HEK293 (cell line): ENCODE results near the gene LIN9.

Source experiments
- CTCF ChIA-PET: fragments of 350-600 bp; formaldehyde crosslinking; extraction: SDS; loops from one replicate; lab custom pipeline; 2021; ENCODE audit warnings: antibody characterized with exemption; lab: Yijun Ruan, JAX
- POLR2A ChIA-PET: fragments of 300-600 bp; formaldehyde crosslinking; extraction: SDS; loops from one replicate; lab custom pipeline; 2020; ENCODE audit warnings: antibody characterized with exemption, inconsistent platforms; lab: Yijun Ruan, JAX
- H3K27ac ChIP-seq: fragments of 200-500 bp; sonication (Bioruptor generic); 2 replicates; pipeline ENCODE4 v1.5.1; 2014; ENCODE audit warnings: low read depth, low read length, control low read depth, inconsistent platforms; ENCODE audit errors: extremely low read depth
- H3K36me3 ChIP-seq, 2 experiments: fragments of 200-500 bp in 1 of 2; sonication (Bioruptor generic) in 1 of 2; 1 replicate in 1 of 2; 2 replicates in 1 of 2; pipeline ENCODE4 v1.5.1; 2014 to 2017; ENCODE audit warnings: inconsistent platforms in 2 of 2, low read length in 2 of 2; ENCODE audit not compliant: control insufficient read depth in 2 of 2, insufficient read depth in 1 of 2
- H3K4me1 ChIP-seq: fragments of 200-500 bp; sonication (Bioruptor generic); 2 replicates; pipeline ENCODE4 v1.5.1; 2014; ENCODE audit warnings: mild to moderate bottlenecking, low read length, inconsistent platforms; ENCODE audit not compliant: control insufficient read depth, insufficient read depth
- H3K4me3 ChIP-seq: 2 replicates; pipeline ENCODE4 v1.5.1; 2011; ENCODE audit warnings: low read depth, mild to moderate bottlenecking, control low read depth, low read length, moderate library complexity
- H3K9me3 ChIP-seq: fragments of 200-500 bp; sonication (Bioruptor generic); 2 replicates; pipeline ENCODE4 v1.5.1; 2014; ENCODE audit warnings: low read depth, low read length, inconsistent platforms; ENCODE audit not compliant: control insufficient read depth, insufficient read depth
- BCL11B ChIP-seq: fragments of 450-650 bp; formaldehyde crosslinking; IDR thresholded peaks from 2 replicates; pipeline ENCODE4 v1.5.1; 2016; ENCODE audit warnings: low read depth, missing biosample characterization, missing genetic modification characterization
- HIC1 ChIP-seq: fragments of 450-650 bp; formaldehyde crosslinking; IDR thresholded peaks from 2 replicates; pipeline ENCODE4 v1.5.1; 2016; ENCODE audit warnings: missing biosample characterization, missing genetic modification characterization
- IKZF3 ChIP-seq: fragments of 450-650 bp; IDR thresholded peaks from 2 replicates; pipeline ENCODE4 v1.5.0; 2018; ENCODE audit warnings: missing biosample characterization, mild to moderate bottlenecking, missing genetic modification characterization, moderate library complexity
- KLF1 ChIP-seq: fragments of 450-650 bp; formaldehyde crosslinking; IDR thresholded peaks from 2 replicates; pipeline ENCODE4 v1.5.1; 2016; ENCODE audit warnings: missing biosample characterization, missing genetic modification characterization
- PRDM10 ChIP-seq: fragments of 450-650 bp; formaldehyde crosslinking; IDR thresholded peaks from 2 replicates; pipeline ENCODE4 v1.5.1; 2016; ENCODE audit warnings: missing biosample characterization, missing genetic modification characterization
- PRDM4 ChIP-seq: fragments of 450-650 bp; formaldehyde crosslinking; IDR thresholded peaks from 2 replicates; pipeline ENCODE4 v1.5.1; 2017; ENCODE audit warnings: missing biosample characterization, missing genetic modification characterization
- PRDM6 ChIP-seq: fragments of 450-650 bp; formaldehyde crosslinking; IDR thresholded peaks from 2 replicates; pipeline ENCODE4 v1.5.1; 2017; ENCODE audit warnings: missing biosample characterization, missing genetic modification characterization
- RBAK ChIP-seq: fragments of 450-650 bp; formaldehyde crosslinking; IDR thresholded peaks from 2 replicates; pipeline ENCODE4 v1.5.1; 2016; ENCODE audit warnings: missing biosample characterization, missing genetic modification characterization
- SCRT1 ChIP-seq: fragments of 450-650 bp; formaldehyde crosslinking; IDR thresholded peaks from 2 replicates; pipeline ENCODE4 v1.5.1; 2016; ENCODE audit warnings: missing biosample characterization, missing genetic modification characterization, borderline replicate concordance
- SP2 ChIP-seq: fragments of 450-650 bp; formaldehyde crosslinking; IDR thresholded peaks from 2 replicates; pipeline ENCODE4 v1.5.1; 2016; ENCODE audit warnings: missing biosample characterization, missing genetic modification characterization
- SP7 ChIP-seq: fragments of 450-650 bp; formaldehyde crosslinking; IDR thresholded peaks from 2 replicates; pipeline ENCODE4 v1.5.1; 2016; ENCODE audit warnings: missing biosample characterization, missing genetic modification characterization
- YY2 ChIP-seq: fragments of 450-650 bp; formaldehyde crosslinking; IDR thresholded peaks from 2 replicates; pipeline ENCODE4 v1.5.1; 2016; ENCODE audit warnings: missing biosample characterization, missing genetic modification characterization
- ZNF157 ChIP-seq: fragments of 450-650 bp; formaldehyde crosslinking; IDR thresholded peaks from 2 replicates; pipeline ENCODE4 v1.5.1; 2016; ENCODE audit warnings: missing biosample characterization, missing genetic modification characterization
- ZNF18 ChIP-seq: fragments of 450-650 bp; formaldehyde crosslinking; IDR thresholded peaks from 2 replicates; pipeline ENCODE4 v1.5.1; 2016; ENCODE audit warnings: missing biosample characterization, missing genetic modification characterization
- ZNF202 ChIP-seq: fragments of 450-650 bp; formaldehyde crosslinking; IDR thresholded peaks from 2 replicates; pipeline ENCODE4 v1.5.1; 2016; ENCODE audit warnings: missing biosample characterization, missing genetic modification characterization, borderline replicate concordance
- ZNF398 ChIP-seq: fragments of 450-650 bp; formaldehyde crosslinking; IDR thresholded peaks from 2 replicates; pipeline ENCODE4 v1.5.1; 2017; ENCODE audit warnings: missing biosample characterization, missing genetic modification characterization
- ZNF530 ChIP-seq: fragments of 450-650 bp; formaldehyde crosslinking; IDR thresholded peaks from 2 replicates; pipeline ENCODE4 v1.5.1; 2016; ENCODE audit warnings: low read depth, missing biosample characterization, missing genetic modification characterization
- ZNF664 ChIP-seq: fragments of 450-650 bp; formaldehyde crosslinking; IDR thresholded peaks from 2 replicates; pipeline ENCODE4 v1.5.1; 2016; ENCODE audit warnings: missing biosample characterization, missing genetic modification characterization
- ZNF76 ChIP-seq: fragments of 450-650 bp; formaldehyde crosslinking; IDR thresholded peaks from 2 replicates; pipeline ENCODE4; 2016; ENCODE audit warnings: low read depth, missing biosample characterization, missing genetic modification characterization, borderline replicate concordance
- ZXDB ChIP-seq: fragments of 450-650 bp; formaldehyde crosslinking; IDR thresholded peaks from 2 replicates; pipeline ENCODE4 v1.5.1; 2016; ENCODE audit warnings: missing biosample characterization, missing genetic modification characterization

LIN9 gene

GRCh38 chr1:226314055-226314454 lies 5.1 kb upstream of the LIN9 start:
- ChIA-PET CTCF (interaction anchor here (0.7 to 1.3 kb wide), 3 partner anchors 13 to 19 kb away, joined by 3 to 4 read pairs (median 4); no protein-coding TSS in a partner anchor), POLR2A (no interaction called here)
- no peak overlapping the region for H3K27ac ChIP-seq
- H3K4me1 ChIP-seq: peaks cover 5% of the 10 kb centered on the region; the same call in 1 of the 2 replicates
- no peaks in the 10 kb centered on the region for H3K36me3 ChIP-seq
- TF ChIP-seq ZNF664 (tag by site-specific recombination) (no peak), ZNF398 (no peak), ZNF18 (tag by site-specific recombination) (0 out of 2 replicates have a peak, but pooled peaks have one; percentile 46), YY2 (tag by site-specific recombination) (no peak)
- no peak overlapping the region for H3K4me3 ChIP-seq
- H3K9me3 ChIP-seq: no peaks in the 10 kb centered on the region

- CTCF ChIA-PET: interaction anchor here (4.0 kb wide), 1 partner anchor 21 kb away, joined by 32 read pairs; no protein-coding TSS in a partner anchor
- H3K9me3 ChIP-seq: no peaks in the 10 kb centered on the region
- H3K4me1 ChIP-seq: peaks cover 8% of the 10 kb centered on the region; the same call in 1 of the 2 replicates
- no peak overlapping the region for H3K27ac ChIP-seq
- no peaks in the 10 kb centered on the region for H3K36me3 ChIP-seq
- POLR2A ChIA-PET: interaction anchor here (0.7 kb wide), 1 partner anchor 391 kb away, joined by 4 read pairs; no protein-coding TSS in a partner anchor
- H3K4me3 ChIP-seq: no peak overlapping the region
- TF ChIP-seq BCL11B (tag by site-specific recombination): peak; percentile 9; the same call in 1 of the 2 replicates
- 0 out of 2 replicates have a peak, but pooled peaks have one; percentile 24 for TF ChIP-seq ZXDB (tag by site-specific recombination)
- 0 out of 2 replicates have a peak, but pooled peaks have one; percentile 20 for TF ChIP-seq HIC1
- no peak for TF ChIP-seq RBAK (tag by site-specific recombination)
- no peak for TF ChIP-seq KLF1 (tag by site-specific recombination)
- TF ChIP-seq ZNF202 (tag by site-specific recombination): no peak
- peak; percentile 23; the same call in 1 of the 2 replicates for TF ChIP-seq SP7
- no peak for TF ChIP-seq IKZF3 (tag by site-specific recombination)
- TF ChIP-seq SCRT1: peak; percentile 52; the same call in 1 of the 2 replicates
- no peak for TF ChIP-seq ZNF76
- 0 out of 2 replicates have a peak, but pooled peaks have one; percentile 16 for TF ChIP-seq PRDM10
- TF ChIP-seq PRDM6 (tag by site-specific recombination): peak; percentile 63
- no peak for TF ChIP-seq ZNF157 (tag by site-specific recombination)
- TF ChIP-seq SP2: no peak
- no peak for TF ChIP-seq PRDM4 (tag by site-specific recombination)
- TF ChIP-seq ZNF530 (tag by site-specific recombination): no peak
These were observed 3.1 kb upstream of the LIN9 start for GRCh38 chr1:226312065-226312464.
